ENCODE data around the gene SRXN1.

Gene SRXN1

DNA sequence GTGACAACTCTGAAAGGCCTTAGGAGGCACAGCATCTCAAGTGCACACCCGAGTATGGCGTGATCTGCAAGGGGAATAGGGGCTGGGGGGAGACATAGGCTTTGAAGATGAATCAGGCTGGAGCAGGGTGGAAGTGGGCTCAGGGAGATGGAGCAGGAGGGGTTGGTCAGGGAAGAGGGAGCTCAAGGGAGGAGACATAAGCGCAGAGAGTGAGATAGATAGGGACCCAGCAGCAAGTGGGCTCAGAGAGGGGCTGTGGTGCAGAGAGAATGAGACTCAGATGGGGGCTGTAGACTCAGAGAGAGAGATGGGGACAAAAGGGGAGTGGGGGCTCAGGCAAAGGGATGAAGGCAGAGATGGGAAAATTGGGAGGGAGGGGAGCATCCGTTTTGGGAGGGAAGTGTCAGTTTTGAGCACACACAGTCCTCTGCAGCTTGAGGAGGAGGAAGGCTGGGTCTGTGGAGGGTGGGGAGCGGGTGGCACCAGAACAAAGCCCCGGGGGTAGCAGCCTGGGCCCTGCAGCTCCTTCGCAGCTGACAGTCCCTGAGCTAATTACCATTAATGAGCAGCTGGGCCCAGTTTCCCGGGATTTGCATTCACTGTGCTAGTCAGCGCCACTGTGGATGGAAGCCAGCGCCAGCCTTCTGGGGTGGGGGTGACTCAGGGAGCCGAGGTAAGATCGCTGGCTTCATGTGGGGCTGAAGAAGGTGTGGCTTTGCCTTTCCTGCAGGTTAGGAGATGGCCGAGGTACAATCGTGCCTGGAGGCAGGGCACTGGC, 18.7 kb downstream of the SRXN1 start:
- no peak for DNase-seq

- no peak for DNase-seq
These were observed 21.9 kb downstream of the SRXN1 start for GRCh38 chr20:631101-631500.

DNA sequence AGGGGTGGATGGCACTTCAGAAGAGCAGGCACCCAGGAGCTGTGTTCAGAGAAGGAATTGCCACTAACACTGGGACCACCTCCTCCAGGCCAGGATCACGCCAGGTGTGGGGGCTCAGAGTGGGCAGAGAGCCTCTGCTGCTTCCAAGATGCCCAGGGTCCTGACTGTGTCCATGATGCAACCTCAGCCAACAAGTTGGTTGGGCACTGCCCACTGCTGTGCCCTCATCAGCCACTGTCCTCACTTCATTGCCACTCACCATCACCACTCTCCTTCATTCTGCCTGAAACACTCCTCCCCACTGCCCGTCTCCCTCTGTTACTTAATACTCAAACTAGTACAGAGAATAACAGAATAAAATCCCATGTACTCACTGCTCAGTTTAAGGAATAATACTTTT, 26.4 kb downstream of the SRXN1 start:
- no peak for DNase-seq

- DNase-seq = no peak
These were observed 27.6 kb downstream of the SRXN1 start for GRCh38 chr20:625360-625932.

DNA sequence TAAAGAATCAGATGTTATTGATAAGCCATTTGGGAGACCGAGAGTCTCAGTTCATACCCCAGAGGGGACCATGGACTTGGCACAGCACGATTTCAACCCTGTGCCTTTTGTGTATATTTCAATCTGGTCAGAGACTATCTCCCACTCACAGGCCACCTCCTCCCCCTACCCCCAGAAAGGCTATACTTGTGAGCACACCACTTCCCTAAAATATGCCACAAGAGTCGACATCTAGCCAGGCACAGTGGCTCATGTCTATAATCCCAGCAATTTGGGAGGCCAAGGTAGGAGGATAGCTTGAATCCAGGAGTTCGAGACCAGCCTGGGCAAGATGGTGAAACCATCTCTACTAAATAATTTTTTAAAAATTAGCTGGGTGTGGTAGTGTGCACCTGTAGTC, 29.3 kb downstream of the SRXN1 start:
- DNase-seq = no peak

DNA sequence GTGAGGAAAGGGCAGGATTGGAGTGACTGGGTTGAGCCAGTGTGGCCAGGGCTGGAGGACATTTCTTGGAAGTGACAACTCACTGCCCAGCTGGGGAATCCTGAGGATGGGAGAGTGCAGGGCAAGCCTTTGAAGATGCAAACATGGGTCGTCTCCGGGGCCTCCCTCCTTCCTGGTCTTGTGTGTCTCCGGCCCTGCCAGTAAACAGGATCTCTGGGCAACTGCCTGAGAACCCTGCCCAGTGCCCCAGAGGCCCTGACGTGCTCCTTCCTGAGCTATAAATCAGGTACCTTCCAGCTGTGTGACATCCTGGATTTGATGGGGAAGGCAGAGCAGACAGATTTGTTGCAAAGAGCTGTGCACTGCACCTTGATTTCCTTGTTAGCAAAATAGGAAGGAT, 30.0 kb downstream of the SRXN1 start:
- no peak for DNase-seq

DNA sequence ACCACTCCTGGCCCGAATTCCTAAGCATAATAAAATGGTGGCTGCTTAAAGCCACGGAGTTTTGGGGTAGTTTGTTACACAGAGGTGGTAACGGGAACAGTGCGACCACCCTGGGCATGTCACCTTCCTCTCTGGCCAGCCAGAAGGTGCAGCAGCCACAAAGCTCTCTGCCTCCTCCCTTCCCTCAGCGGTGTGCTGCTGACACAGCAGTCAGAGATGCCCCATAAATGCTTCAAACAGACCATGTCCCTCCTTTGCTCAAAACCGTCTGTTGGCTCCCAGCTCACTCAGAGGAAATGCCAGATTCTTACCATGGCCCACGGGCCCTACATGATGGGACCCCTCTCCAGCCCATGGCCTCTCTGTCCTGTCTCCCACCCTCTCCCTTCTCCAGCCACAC, 30.8 kb downstream of the SRXN1 start:
- DNase-seq = no peak

- peak; percentile 32 for DNase-seq
These were observed 31.8 kb downstream of the SRXN1 start for GRCh38 chr20:621125-621756.

DNA sequence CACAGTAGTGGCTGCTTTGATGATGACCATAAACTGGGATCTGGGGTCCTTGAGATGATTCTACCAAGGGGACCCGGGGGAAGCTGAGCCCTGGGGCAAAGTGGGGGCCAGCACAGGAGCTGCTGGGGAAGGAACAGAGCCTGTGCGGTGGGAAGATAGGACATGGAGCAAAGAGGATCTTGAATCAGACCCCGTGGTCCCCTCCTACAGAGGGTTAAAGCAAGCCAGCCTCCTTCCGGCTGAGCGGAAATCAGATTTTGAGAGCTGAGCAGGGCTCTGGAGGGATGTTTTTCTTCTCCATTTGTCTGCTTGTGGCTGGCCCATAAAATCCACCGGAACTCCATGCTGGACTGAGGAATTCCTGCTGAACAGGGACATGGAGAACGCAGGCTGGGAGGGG, 32.8 kb downstream of the SRXN1 start:
- DNase-seq = no peak

GRCh38 chr20:618980-619379, 34.0 kb downstream of the SRXN1 start:
- DNase-seq = no peak

- DNase-seq = no peak
These were observed 34.9 kb downstream of the SRXN1 start for GRCh38 chr20:617934-618690.

DNA sequence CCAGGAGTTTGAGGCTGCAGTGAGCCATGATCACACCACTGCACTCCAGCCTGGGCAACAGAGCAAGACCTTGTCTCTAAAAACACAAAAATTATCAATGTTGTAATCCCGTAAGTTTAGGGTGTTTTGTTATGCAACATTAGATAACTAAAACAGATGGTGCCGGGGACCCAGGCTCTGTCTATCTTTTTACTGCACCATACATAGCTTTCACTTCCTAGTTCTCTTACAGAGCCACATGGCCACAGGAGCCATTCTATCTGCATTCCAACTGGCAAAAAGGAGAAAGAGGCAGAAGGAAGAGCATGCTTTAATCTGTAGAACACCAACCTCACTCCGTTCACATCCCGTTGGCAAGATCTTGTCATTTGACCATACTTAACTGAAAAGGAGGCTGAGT, 37.5 kb downstream of the SRXN1 start:
- no peak for DNase-seq

- no peak for DNase-seq
These were observed 41.2 kb downstream of the SRXN1 start for GRCh38 chr20:611843-612185.

DNA sequence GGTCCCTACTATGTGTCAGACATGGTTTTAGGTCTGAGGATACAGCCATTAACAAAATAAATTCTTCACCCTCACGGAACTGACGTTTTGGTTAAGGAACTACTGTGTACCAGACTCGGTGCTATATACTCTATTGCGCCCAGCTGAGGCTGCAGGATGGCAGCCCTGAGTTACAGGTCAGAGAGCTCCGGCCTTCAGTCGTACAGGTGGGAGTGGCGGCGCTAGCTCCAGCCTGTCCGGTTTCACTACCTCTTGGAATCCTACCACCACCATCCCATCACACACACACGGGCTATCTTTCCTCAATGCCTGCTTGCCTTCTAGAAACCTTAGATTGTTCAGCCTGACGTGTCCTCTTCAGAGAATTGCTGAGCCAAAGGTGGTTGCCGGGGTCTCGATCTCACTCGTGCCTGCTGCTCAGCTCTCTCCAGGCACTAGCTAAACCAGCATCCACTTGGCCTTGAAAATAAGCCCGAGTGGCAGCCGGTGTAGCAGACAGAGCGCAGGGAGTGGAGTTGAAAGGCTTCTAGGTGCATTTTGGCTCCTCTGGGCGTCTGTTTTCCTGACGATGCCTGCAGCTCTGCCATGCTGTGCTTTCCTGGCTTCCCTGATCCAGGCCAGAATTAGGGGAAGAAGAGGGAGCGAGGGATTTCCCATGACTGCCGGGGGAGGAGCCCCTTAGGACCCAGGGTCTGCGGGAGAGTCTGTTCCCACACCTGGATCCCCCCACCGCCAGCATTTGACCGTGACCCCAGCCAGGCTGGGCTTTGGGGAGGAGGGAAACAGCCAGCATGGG, 41.8 kb downstream of the SRXN1 start:
- DNase-seq = no peak

DNA sequence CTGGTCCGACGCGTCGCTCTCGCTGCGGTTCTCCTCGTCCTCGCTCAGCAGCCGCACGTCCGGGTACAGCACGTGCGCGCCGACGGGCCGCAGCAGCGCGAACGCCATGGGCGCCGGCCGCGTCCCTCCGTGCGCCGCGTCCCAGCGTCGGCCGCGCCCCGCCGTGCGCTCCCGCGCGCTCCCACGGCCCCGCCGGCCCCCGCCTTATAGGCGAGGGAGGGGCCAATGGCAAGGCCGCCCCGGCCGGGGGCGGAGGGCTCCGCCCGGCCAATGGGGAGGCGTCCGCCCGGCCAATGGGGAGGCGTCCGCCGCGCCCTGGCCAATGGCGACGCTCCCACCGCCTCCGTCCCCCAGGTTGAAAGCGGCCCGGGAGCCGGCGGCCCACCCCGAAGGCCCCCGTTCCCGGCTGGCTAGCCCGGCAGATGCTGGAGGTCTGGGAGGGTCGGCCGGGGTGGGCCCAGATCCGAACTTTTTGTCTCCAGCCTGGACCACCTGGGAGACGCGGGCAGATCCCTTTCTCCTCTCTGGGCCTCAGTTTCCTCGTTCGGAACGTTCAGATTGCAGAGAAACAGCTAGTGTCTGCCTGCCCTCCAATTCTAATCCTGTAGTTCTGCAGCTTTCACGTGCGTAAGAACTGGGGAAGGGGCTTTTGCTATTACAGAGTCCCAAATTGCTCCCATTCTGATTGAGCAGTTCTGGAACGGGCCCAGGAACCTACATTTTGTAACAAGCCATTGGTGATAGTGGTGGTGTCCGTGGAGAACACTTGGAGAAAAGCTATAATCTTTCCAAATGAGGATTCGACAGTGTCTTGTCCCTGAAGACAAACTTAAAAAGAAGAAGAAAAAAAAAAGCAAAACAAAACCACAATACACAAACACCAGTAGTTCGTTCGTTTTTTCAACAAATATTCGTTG, 42.6 kb downstream of the SRXN1 start, which contains the start of gene TCF15:
Gene TCF15 (minus strand): TSS at position 180 of the 917 bp plus-strand sequence. CDS start 72 bp downstream, at position 108.
- peak; percentile 32 for DNase-seq

DNA sequence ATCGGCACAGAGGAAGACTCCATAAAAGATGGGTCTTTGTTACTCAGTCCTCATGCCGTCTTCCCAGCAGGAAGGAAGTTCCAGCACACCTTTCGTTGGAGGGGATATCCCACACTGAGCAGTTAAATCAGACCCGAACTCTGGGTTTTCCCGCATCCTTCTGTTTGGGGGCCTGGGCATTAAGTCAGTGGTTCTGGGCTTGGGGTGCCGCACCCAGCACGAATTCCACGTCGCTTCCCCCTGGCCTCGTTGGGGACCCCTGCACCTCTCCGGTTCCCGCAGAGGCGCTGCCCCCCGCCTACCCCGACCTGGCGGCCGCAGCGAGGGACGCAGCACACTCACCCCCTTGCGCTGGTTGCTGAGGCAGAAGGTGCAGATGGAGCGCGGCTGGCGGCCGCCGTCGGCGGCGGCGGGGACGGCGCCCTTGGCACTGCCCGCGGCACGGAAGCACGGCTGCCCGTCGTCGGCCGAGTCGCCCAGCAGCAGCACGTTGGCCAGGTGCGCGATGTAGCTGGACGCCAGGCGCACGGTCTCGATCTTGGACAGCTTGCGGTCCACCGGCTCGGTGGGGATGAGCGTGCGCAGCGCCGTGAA, 43.5 kb downstream of the SRXN1 start:
- DNase-seq = no peak

- DNase-seq = no peak
These were observed 44.0 kb downstream of the SRXN1 start for GRCh38 chr20:608970-609369.

- DNase-seq = no peak
These were observed 45.5 kb downstream of the SRXN1 start for GRCh38 chr20:607476-607875.

DNA sequence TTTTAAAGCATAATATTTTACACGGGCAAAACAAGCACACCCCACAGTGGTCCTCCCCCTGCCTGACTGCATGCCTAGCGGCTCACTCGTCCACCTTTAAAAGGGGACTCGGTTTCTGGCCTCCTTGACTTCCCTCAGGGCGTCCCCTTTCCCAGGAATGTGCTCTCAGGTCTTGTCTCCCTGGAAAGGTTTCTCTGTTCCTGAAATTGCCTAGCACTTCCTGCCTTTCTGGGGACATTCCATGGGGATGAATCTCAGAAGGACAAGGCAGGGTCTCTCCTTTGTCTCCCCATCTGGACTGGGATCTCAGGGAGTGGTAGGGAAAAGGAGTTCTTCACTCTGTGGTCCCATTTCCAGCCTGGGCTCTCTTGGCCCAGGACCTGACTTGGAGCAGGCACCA, 47.8 kb downstream of the SRXN1 start:
- no peak for DNase-seq

- DNase-seq = no peak
These were observed 49.8 kb downstream of the SRXN1 start for GRCh38 chr20:603116-603640.

Data from fibroblast of upper back skin (primary cell).